GM23338 (cell line): ENCODE measurements around the gene MEGF6. TPM values are rescaled to one million over a fixed set of nuclear protein-coding genes. Genes with fewer than 3 reads are reported as not detected.

Experiments
- ATAC-seq: fragments of 200-7000 bp; cut with Tn5 transposase; 3 replicates; pipeline ENCODE4 v1.9.1; 2020
- DNase-seq: peaks from one replicate; pipeline ENCODE4 v3.0.0-alpha.2; 2015; ENCODE audit warnings: low spot score
- H2AFZ ChIP-seq: fragments of 200-600 bp; sonication (generic); 2 replicates; pipeline ENCODE4 v1.8.0; 2016; ENCODE audit warnings: antibody characterized with exemption, mild to moderate bottlenecking, moderate library complexity
- H3F3A ChIP-seq: fragments of 200-600 bp; sonication (generic); replicated peaks from 2 replicates; pipeline ENCODE4 v1.8.0; 2017; ENCODE audit warnings: antibody characterized with exemption, mixed run types, low read depth
- H3K27ac ChIP-seq: fragments of 200-600 bp; sonication (generic); 2 replicates; pipeline ENCODE4 v1.6.1; 2016; ENCODE audit warnings: low read depth
- H3K27me3 ChIP-seq: fragments of 200-600 bp; sonication (generic); 2 replicates; pipeline ENCODE4 v1.8.0; 2016; ENCODE audit warnings: mild to moderate bottlenecking, mixed run types, moderate library complexity; ENCODE audit not compliant: insufficient read depth
- H3K36me3 ChIP-seq: fragments of 200-600 bp; sonication (generic); 2 replicates; pipeline ENCODE4 v1.8.0; 2016; ENCODE audit warnings: mild to moderate bottlenecking; ENCODE audit not compliant: insufficient read depth
- H3K4me1 ChIP-seq: fragments of 200-600 bp; sonication (generic); 2 replicates; pipeline ENCODE4 v1.8.0; 2016; ENCODE audit warnings: mild to moderate bottlenecking, moderate library complexity; ENCODE audit not compliant: insufficient read depth
- H3K4me2 ChIP-seq: fragments of 200-600 bp; sonication (generic); 2 replicates; pipeline ENCODE4 v1.7.1; 2017; ENCODE audit warnings: mixed run types
- H3K4me3 ChIP-seq: fragments of 200-600 bp; sonication (generic); 2 replicates; pipeline ENCODE4 v1.6.1; 2016; ENCODE audit warnings: mixed run types
- H3K79me2 ChIP-seq: fragments of 200-600 bp; sonication (generic); replicated peaks from 2 replicates; pipeline ENCODE4 v1.8.0; 2017; ENCODE audit warnings: mild to moderate bottlenecking; ENCODE audit not compliant: insufficient read depth
- H3K9me2 ChIP-seq: fragments of 200-600 bp; sonication (generic); 2 replicates; pipeline ENCODE4 v1.8.0; 2017; ENCODE audit not compliant: insufficient read depth
- H4K20me1 ChIP-seq: fragments of 200-600 bp; sonication (generic); replicated peaks from 2 replicates; pipeline ENCODE4 v1.8.0; 2017; ENCODE audit warnings: mild to moderate bottlenecking; ENCODE audit not compliant: insufficient read depth
- H3K27ac Mint-ChIP-seq: 2 replicates; pipeline ENCODE4 v1.8.0; 2020; ENCODE audit warnings: inconsistent platforms, mild to moderate bottlenecking, moderate library complexity, mixed read lengths
- H3K27me3 Mint-ChIP-seq: 3 replicates; pipeline ENCODE4 v1.8.0; 2022; ENCODE audit warnings: low read depth, mild to moderate bottlenecking, moderate library complexity, mixed read lengths, inconsistent platforms; ENCODE audit not compliant: insufficient read depth, poor library complexity
- H3K36me3 Mint-ChIP-seq: 3 replicates; pipeline ENCODE4 v1.8.0; 2021; ENCODE audit warnings: low read depth, mild to moderate bottlenecking, inconsistent platforms, moderate library complexity, mixed read lengths
- H3K4me1 Mint-ChIP-seq: 3 replicates; pipeline ENCODE4 v1.8.0; 2020; ENCODE audit warnings: mild to moderate bottlenecking, inconsistent platforms, mixed read lengths
- H3K4me3 Mint-ChIP-seq: 3 replicates; pipeline ENCODE4 v1.8.0; 2021; ENCODE audit warnings: moderate library complexity, mild to moderate bottlenecking, inconsistent platforms, mixed read lengths
- H3K9me3 Mint-ChIP-seq: 3 replicates; pipeline ENCODE4 v1.8.0; 2020; ENCODE audit warnings: moderate library complexity, mild to moderate bottlenecking, inconsistent platforms, mixed read lengths
- CREB1 ChIP-seq: fragments of 250-450 bp; sonication (Bioruptor Pico); IDR thresholded peaks from 2 replicates; pipeline ENCODE4 v1.5.0; 2020; ENCODE audit warnings: low read depth, mild to moderate bottlenecking, moderate library complexity
- EZH2 ChIP-seq: fragments of 200-600 bp; sonication (generic); IDR thresholded peaks from one replicate; pipeline ENCODE4 v1.8.0; 2017; ENCODE audit warnings: antibody characterized with exemption, mild to moderate bottlenecking, low read depth; ENCODE audit not compliant: unreplicated experiment
- EZH2phosphoT487 ChIP-seq: fragments of 200-600 bp; sonication (generic); IDR thresholded peaks from one replicate; pipeline ENCODE4 v1.8.1; 2018; ENCODE audit warnings: antibody characterized with exemption; ENCODE audit not compliant: unreplicated experiment
- JUNB ChIP-seq: IDR thresholded peaks from one replicate; pipeline ENCODE4 v1.6.1; 2016; ENCODE audit warnings: antibody characterized with exemption; ENCODE audit not compliant: unreplicated experiment
- NANOG ChIP-seq: IDR thresholded peaks from 2 replicates; pipeline ENCODE4 v1.6.1; 2016; ENCODE audit warnings: antibody characterized with exemption, borderline replicate concordance
- POLR2AphosphoS5 ChIP-seq: IDR thresholded peaks from 2 replicates; pipeline ENCODE4 v1.6.1; 2016; ENCODE audit warnings: antibody characterized with exemption, low read depth
- STAT1 ChIP-seq: IDR thresholded peaks from one replicate; pipeline ENCODE4 v1.6.1; 2016; ENCODE audit warnings: antibody characterized with exemption; ENCODE audit not compliant: unreplicated experiment
- ZNF114 ChIP-seq: fragments of 250-450 bp; sonication (Bioruptor Pico); IDR thresholded peaks from 2 replicates; pipeline ENCODE4 v1.5.0; 2020; ENCODE audit warnings: mild to moderate bottlenecking, moderate library complexity
- ZNF331 ChIP-seq: fragments of 250-450 bp; sonication (Bioruptor Pico); IDR thresholded peaks from 2 replicates; pipeline ENCODE4 v1.5.0; 2020; ENCODE audit warnings: low read depth, mild to moderate bottlenecking, moderate library complexity
- polyA plus RNA-seq: library from polyadenylated mRNA; unstranded; fragments of >200 nt; fragmentation: Nextera tagmentation; extraction: Ambion mirVana; gene quantifications from 2 replicates; pipeline ENCODE4 v1.2.1, GENCODE V29; 2016
- total RNA-seq: library from RNA; depleted of rRNA; stranded (reverse); fragments of >200 nt; shearing (Covaris generic); gene quantifications from 2 replicates; pipeline ENCODE4 v1.2.3, GENCODE V29; 2014
- TF ChIP-seq, protein P1 (sequence below), 2 experiments: fragments of 200-600 bp in 1 of 2; sonication (generic) in 1 of 2; conservative IDR thresholded peaks; 2 replicates each; pipeline versions ENCODE4 v1.5.1 to v1.6.1; 2016 to 2017; ENCODE audit warnings: antibody characterized with exemption in 2 of 2, low read depth in 2 of 2, mild to moderate bottlenecking in 2 of 2, moderate library complexity in 1 of 2
- TF ChIP-seq, protein P2 (sequence below): IDR thresholded peaks from one replicate; pipeline ENCODE4 v1.6.1; 2018; ENCODE audit warnings: antibody characterized with exemption; ENCODE audit not compliant: unreplicated experiment
- TF ChIP-seq, protein P3 (sequence below): fragments of 250-450 bp; sonication (Bioruptor Pico); IDR thresholded peaks from 2 replicates; pipeline ENCODE4 v1.5.0; 2020; ENCODE audit warnings: mild to moderate bottlenecking, moderate library complexity
- TF ChIP-seq, protein P4 (sequence below): IDR thresholded peaks from 2 replicates; pipeline ENCODE4 v1.6.1; 2016; ENCODE audit warnings: antibody characterized with exemption

Gene MEGF6
- total and polyA plus RNA-seq, 2 experiments from 2014 or later = 4.0 to 21.4 TPM

DNA sequence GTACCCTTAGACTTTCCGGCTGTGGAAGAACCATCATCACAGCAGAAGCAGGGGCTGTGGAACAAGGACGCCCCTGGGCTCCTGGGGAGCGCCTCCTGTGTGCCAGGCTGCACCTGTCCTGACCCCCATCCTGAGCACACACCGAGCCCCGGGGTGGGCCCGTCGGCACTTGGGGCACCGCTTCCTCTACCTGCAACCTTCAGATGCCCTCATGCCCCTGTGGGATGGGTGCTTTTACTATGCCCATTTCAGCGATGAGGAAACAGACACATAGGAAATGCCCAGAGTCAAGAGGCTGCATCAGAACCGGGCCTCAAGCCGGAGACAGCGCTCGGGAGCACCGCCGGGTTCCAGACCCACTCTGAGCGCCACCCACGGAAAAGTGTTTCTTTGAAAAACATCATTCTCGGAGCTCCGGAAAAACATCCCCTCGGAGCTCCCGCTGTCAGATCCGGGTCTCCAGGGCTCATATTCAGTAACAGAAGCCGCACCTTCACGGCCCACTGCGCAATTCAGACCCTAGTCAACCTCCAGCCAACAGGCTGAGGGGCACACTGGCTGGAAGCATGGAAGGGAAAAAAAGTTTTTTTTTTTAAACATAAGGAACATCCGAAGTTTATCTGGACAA lies 21.5 kb upstream of the MEGF6 start:
- H3K9me3 Mint-ChIP-seq = no peaks in the 10 kb centered on the region
- no peaks in the 10 kb centered on the region for H3K9me2 ChIP-seq
- peaks cover 3% of the 10 kb centered on the region; the same call in 1 of the 2 replicates for H4K20me1 ChIP-seq
- H3K27ac Mint-ChIP-seq = no peak overlapping the region
- H3K27me3 ChIP-seq = no peaks in the 10 kb centered on the region
- TF ChIP-seq EZH2 (no peak), NANOG (no peak), ZNF114 (CRISPR knock-in tag) (no peak), EZH2phosphoT487 (no peak), ZNF331 (no peak), POLR2AphosphoS5 (no peak), STAT1 (no peak), CREB1 (CRISPR knock-in tag) (no peak), JUNB (no peak)
- TF ChIP-seq, protein P1, sequence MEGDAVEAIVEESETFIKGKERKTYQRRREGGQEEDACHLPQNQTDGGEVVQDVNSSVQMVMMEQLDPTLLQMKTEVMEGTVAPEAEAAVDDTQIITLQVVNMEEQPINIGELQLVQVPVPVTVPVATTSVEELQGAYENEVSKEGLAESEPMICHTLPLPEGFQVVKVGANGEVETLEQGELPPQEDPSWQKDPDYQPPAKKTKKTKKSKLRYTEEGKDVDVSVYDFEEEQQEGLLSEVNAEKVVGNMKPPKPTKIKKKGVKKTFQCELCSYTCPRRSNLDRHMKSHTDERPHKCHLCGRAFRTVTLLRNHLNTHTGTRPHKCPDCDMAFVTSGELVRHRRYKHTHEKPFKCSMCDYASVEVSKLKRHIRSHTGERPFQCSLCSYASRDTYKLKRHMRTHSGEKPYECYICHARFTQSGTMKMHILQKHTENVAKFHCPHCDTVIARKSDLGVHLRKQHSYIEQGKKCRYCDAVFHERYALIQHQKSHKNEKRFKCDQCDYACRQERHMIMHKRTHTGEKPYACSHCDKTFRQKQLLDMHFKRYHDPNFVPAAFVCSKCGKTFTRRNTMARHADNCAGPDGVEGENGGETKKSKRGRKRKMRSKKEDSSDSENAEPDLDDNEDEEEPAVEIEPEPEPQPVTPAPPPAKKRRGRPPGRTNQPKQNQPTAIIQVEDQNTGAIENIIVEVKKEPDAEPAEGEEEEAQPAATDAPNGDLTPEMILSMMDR (conservative IDR thresholded peaks at IDR 0.05; ENCODE audit: low read depth in 2 of 2) = no peak
- TF ChIP-seq, protein P2, sequence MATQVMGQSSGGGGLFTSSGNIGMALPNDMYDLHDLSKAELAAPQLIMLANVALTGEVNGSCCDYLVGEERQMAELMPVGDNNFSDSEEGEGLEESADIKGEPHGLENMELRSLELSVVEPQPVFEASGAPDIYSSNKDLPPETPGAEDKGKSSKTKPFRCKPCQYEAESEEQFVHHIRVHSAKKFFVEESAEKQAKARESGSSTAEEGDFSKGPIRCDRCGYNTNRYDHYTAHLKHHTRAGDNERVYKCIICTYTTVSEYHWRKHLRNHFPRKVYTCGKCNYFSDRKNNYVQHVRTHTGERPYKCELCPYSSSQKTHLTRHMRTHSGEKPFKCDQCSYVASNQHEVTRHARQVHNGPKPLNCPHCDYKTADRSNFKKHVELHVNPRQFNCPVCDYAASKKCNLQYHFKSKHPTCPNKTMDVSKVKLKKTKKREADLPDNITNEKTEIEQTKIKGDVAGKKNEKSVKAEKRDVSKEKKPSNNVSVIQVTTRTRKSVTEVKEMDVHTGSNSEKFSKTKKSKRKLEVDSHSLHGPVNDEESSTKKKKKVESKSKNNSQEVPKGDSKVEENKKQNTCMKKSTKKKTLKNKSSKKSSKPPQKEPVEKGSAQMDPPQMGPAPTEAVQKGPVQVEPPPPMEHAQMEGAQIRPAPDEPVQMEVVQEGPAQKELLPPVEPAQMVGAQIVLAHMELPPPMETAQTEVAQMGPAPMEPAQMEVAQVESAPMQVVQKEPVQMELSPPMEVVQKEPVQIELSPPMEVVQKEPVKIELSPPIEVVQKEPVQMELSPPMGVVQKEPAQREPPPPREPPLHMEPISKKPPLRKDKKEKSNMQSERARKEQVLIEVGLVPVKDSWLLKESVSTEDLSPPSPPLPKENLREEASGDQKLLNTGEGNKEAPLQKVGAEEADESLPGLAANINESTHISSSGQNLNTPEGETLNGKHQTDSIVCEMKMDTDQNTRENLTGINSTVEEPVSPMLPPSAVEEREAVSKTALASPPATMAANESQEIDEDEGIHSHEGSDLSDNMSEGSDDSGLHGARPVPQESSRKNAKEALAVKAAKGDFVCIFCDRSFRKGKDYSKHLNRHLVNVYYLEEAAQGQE = no peak
- TF ChIP-seq, protein P3, sequence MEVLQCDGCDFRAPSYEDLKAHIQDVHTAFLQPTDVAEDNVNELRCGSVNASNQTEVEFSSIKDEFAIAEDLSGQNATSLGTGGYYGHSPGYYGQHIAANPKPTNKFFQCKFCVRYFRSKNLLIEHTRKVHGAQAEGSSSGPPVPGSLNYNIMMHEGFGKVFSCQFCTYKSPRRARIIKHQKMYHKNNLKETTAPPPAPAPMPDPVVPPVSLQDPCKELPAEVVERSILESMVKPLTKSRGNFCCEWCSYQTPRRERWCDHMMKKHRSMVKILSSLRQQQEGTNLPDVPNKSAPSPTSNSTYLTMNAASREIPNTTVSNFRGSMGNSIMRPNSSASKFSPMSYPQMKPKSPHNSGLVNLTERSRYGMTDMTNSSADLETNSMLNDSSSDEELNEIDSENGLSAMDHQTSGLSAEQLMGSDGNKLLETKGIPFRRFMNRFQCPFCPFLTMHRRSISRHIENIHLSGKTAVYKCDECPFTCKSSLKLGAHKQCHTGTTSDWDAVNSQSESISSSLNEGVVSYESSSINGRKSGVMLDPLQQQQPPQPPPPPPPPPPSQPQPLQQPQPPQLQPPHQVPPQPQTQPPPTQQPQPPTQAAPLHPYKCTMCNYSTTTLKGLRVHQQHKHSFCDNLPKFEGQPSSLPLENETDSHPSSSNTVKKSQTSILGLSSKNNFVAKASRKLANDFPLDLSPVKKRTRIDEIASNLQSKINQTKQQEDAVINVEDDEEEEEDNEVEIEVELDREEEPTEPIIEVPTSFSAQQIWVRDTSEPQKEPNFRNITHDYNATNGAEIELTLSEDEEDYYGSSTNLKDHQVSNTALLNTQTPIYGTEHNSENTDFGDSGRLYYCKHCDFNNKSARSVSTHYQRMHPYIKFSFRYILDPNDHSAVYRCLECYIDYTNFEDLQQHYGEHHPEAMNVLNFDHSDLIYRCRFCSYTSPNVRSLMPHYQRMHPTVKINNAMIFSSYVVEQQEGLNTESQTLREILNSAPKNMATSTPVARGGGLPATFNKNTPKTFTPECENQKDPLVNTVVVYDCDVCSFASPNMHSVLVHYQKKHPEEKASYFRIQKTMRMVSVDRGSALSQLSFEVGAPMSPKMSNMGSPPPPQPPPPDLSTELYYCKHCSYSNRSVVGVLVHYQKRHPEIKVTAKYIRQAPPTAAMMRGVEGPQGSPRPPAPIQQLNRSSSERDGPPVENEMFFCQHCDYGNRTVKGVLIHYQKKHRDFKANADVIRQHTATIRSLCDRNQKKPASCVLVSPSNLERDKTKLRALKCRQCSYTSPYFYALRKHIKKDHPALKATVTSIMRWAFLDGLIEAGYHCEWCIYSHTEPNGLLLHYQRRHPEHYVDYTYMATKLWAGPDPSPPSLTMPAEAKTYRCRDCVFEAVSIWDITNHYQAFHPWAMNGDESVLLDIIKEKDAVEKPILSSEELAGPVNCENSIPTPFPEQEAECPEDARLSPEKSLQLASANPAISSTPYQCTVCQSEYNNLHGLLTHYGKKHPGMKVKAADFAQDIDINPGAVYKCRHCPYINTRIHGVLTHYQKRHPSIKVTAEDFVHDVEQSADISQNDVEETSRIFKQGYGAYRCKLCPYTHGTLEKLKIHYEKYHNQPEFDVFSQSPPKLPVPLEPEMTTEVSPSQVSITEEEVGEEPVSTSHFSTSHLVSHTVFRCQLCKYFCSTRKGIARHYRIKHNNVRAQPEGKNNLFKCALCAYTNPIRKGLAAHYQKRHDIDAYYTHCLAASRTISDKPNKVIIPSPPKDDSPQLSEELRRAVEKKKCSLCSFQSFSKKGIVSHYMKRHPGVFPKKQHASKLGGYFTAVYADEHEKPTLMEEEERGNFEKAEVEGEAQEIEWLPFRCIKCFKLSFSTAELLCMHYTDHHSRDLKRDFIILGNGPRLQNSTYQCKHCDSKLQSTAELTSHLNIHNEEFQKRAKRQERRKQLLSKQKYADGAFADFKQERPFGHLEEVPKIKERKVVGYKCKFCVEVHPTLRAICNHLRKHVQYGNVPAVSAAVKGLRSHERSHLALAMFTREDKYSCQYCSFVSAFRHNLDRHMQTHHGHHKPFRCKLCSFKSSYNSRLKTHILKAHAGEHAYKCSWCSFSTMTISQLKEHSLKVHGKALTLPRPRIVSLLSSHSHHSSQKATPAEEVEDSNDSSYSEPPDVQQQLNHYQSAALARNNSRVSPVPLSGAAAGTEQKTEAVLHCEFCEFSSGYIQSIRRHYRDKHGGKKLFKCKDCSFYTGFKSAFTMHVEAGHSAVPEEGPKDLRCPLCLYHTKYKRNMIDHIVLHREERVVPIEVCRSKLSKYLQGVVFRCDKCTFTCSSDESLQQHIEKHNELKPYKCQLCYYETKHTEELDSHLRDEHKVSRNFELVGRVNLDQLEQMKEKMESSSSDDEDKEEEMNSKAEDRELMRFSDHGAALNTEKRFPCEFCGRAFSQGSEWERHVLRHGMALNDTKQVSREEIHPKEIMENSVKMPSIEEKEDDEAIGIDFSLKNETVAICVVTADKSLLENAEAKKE = no peak
- TF ChIP-seq, protein P4, sequence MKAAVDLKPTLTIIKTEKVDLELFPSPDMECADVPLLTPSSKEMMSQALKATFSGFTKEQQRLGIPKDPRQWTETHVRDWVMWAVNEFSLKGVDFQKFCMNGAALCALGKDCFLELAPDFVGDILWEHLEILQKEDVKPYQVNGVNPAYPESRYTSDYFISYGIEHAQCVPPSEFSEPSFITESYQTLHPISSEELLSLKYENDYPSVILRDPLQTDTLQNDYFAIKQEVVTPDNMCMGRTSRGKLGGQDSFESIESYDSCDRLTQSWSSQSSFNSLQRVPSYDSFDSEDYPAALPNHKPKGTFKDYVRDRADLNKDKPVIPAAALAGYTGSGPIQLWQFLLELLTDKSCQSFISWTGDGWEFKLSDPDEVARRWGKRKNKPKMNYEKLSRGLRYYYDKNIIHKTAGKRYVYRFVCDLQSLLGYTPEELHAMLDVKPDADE = no peak
- H3K4me1 ChIP-seq = no peaks in the 10 kb centered on the region
- peaks cover 8% of the 10 kb centered on the region; the same call in 1 of the 2 replicates for H3K36me3 ChIP-seq
- no peak overlapping the region for H3K27ac ChIP-seq
- no peak overlapping the region for H3K4me2 ChIP-seq
- DNase-seq (no peak), ATAC-seq (no peak)
- peaks cover 7% of the 10 kb centered on the region for H3K27me3 Mint-ChIP-seq
- no peaks in the 10 kb centered on the region for H3K79me2 ChIP-seq
- H3K4me3 Mint-ChIP-seq = no peak overlapping the region
- no peak overlapping the region for H2AFZ ChIP-seq
- no peak overlapping the region for H3K4me3 ChIP-seq
- peaks cover 3% of the 10 kb centered on the region for H3K4me1 Mint-ChIP-seq
- no peaks in the 10 kb centered on the region; the same call in 1 of the 2 replicates for H3F3A ChIP-seq
- H3K36me3 Mint-ChIP-seq = peaks cover 51% of the 10 kb centered on the region
